ENCODE data around the gene PABPN1L. TPM values are rescaled to one million over a fixed set of nuclear protein-coding genes. Genes with fewer than 3 reads are reported as not detected.

The PABPN1L gene
- total and polyA plus RNA-seq, 2 donors (not counting 3 experiments of a cell fraction or from before 2014, with no cell fraction given) = not detected

- intact Hi-C loops (cut with micrococcal nuclease) = loop anchor here (1.0 to 2.0 kb wide), 5 partner anchors 42 to 121 kb away; no protein-coding TSS in a partner anchor
- Histone ChIP-seq H3K4me3 (replicated peaks in 1 of 3; ENCODE audit: insufficient read depth in 1 of 3, low read depth in 1 of 3, low read length in 3 of 3) (peak overlapping the region; percentile 45 to 100 (median 72)), H3K9ac (replicated peaks; ENCODE audit: extremely low read depth, insufficient read depth, low read length) (peak overlapping the region; percentile 57), H3K9me3 (replicated peaks; ENCODE audit: control insufficient read depth, insufficient read depth, low read length) (no peaks in the 10 kb centered on the region), H3K27ac (ENCODE audit: insufficient read depth, low read depth, low read length) (peak overlapping the region; percentile 1), H3K79me2 (ENCODE audit: control insufficient read depth, insufficient read depth, low read length) (peaks cover 4% of the 10 kb centered on the region), H3K4me1 (ENCODE audit: control insufficient read depth, extremely low read depth, insufficient read depth, low read length) (peaks cover 4% of the 10 kb centered on the region), H3K9me1 (replicated peaks; ENCODE audit: control insufficient read depth, extremely low read depth, insufficient read depth, low read length) (no peaks in the 10 kb centered on the region), H3K4me2 (ENCODE audit: insufficient read depth, low read length) (peak overlapping the region; percentile 75), H2AFZ (ENCODE audit: low read depth, low read length) (peak overlapping the region; percentile 53), H4K20me1 (replicated peaks; ENCODE audit: control insufficient read depth, extremely low read depth, insufficient read depth, low read length) (no peaks in the 10 kb centered on the region), H3K27me3 (ENCODE audit: control insufficient read depth in 2 of 2, insufficient read depth in 2 of 2, low read length in 2 of 2) (no peaks in the 10 kb centered on the region), H3K36me3 (ENCODE audit: control insufficient read depth in 2 of 2, extremely low read depth in 1 of 2, insufficient read depth in 2 of 2, low read length in 2 of 2) (peaks cover 0 to 24% of the 10 kb centered on the region in 2 experiments)
- CTCF ChIA-PET = interaction anchor here (0.6 to 2.7 kb wide), 25 partner anchors 9 to 699 kb away, joined by 3 to 50 read pairs (median 5); partner anchors contain the start of genes APRT, PABPN1L, PIEZO1 and ZNF778
- DNase-seq (ENCODE audit: low read depth, low spot score) (peak; percentile 74), FAIRE-seq (peak; percentile 96)
- TF ChIP-seq CTCF (IDR thresholded peaks at IDR 0.05; ENCODE audit: extremely low read depth in 1 of 2, insufficient read depth in 1 of 2, low read depth in 1 of 2, low read length in 2 of 2) (peak; percentile 76 to 87), MYC (IDR thresholded peaks at IDR 0.05; ENCODE audit: low read depth, low read length) (no peak), MAX (IDR thresholded peaks at IDR 0.05; ENCODE audit: insufficient read depth, insufficient read length) (peak; percentile 8)
- dilution Hi-C loops (cut with MboI; ENCODE audit: extremely low pct_ligation_motif_present, low sequenced_read_pairs) = no loop called here
- POLR2A ChIA-PET = no interaction called here
- TSS peak; percentile 45 for BruUV-seq (replicated peaks)
These were observed 8.6 kb downstream of the PABPN1L start for GRCh38 chr16:88857728-88858339.

Data from endothelial cell of umbilical vein (primary cell).